A673 (cell line): ENCODE data around the gene CDC123. TPM values are rescaled to one million over a fixed set of nuclear protein-coding genes. Genes with fewer than 3 reads are reported as not detected.

ENCODE experiments used
- BruUV-seq: library from RNA; stranded (reverse); fragments of 400-500 nt; replicated peaks from 2 replicates; lab custom pipeline; 2021; lab: Mats Ljungman, UMichigan
- CTCF ChIA-PET: fragments of 300-600 bp; sonication (Branson Sonifier 250); formaldehyde crosslinking; loops from one replicate; lab custom pipeline; 2022; ENCODE audit warnings: antibody characterized with exemption; lab: Charles Lee
- POLR2A ChIA-PET: fragments of 300-600 bp; sonication (Branson Sonifier 250); formaldehyde crosslinking; loops from one replicate; lab custom pipeline; 2022; ENCODE audit warnings: antibody characterized with exemption; ENCODE audit not compliant: low non-redundant PET; lab: Charles Lee
- DNase-seq: peaks from one replicate; pipeline ENCODE4 v3.0.0-alpha.2; 2015; ENCODE audit warnings: low spot score
- H3K27ac ChIP-seq: fragments of 200-600 bp; sonication (generic); 2 replicates; pipeline ENCODE4 v1.5.1; 2016; ENCODE audit warnings: mixed run types, low read depth, mild to moderate bottlenecking, mixed read lengths, antibody characterized with exemption, low read length; ENCODE audit not compliant: poor library complexity, severe bottlenecking
- H3K27me3 ChIP-seq: fragments of 200-600 bp; sonication (generic); replicated peaks from 2 replicates; pipeline ENCODE4 v1.6.1; 2017; ENCODE audit warnings: mixed run types, low read depth, mild to moderate bottlenecking, mixed read lengths, antibody characterized with exemption, low read length; ENCODE audit not compliant: insufficient read depth, poor library complexity
- H3K36me3 ChIP-seq: fragments of 200-600 bp; sonication (generic); 2 replicates; pipeline ENCODE4 v1.6.1; 2016; ENCODE audit warnings: mixed run types, mild to moderate bottlenecking, mixed read lengths, antibody characterized with exemption, low read length; ENCODE audit not compliant: insufficient read depth, poor library complexity, severe bottlenecking
- H3K4me1 ChIP-seq: fragments of 200-600 bp; sonication (generic); 2 replicates; pipeline ENCODE4 v1.6.1; 2017; ENCODE audit warnings: mixed run types, mild to moderate bottlenecking, mixed read lengths, antibody characterized with exemption, low read length; ENCODE audit not compliant: insufficient read depth, poor library complexity, severe bottlenecking
- H3K4me3 ChIP-seq: fragments of 200-600 bp; sonication (generic); 2 replicates; pipeline ENCODE4 v1.5.1; 2016; ENCODE audit warnings: low read depth, mixed run types, mild to moderate bottlenecking, mixed read lengths, low read length; ENCODE audit not compliant: poor library complexity, severe bottlenecking
- H3K9me3 ChIP-seq: fragments of 200-600 bp; sonication (generic); 2 replicates; pipeline ENCODE4 v1.6.1; 2016; ENCODE audit warnings: mixed run types, low read depth, mild to moderate bottlenecking, mixed read lengths, antibody characterized with exemption, low read length; ENCODE audit not compliant: poor library complexity, severe bottlenecking
- CTCF ChIP-seq: fragments of 300-800, 200-600 bp; sonication (generic); conservative IDR thresholded peaks from 2 replicates; pipeline ENCODE4 v1.5.1; 2017; ENCODE audit warnings: low read depth, mild to moderate bottlenecking, antibody characterized with exemption, low read length, moderate library complexity, mixed read lengths
- EZH2 ChIP-seq: fragments of 200-600 bp; sonication (generic); IDR thresholded peaks from 2 replicates; pipeline ENCODE4 v1.6.1; 2017; ENCODE audit warnings: borderline replicate concordance, low read depth, mild to moderate bottlenecking, mixed read lengths, antibody characterized with exemption, low read length; ENCODE audit not compliant: poor library complexity, severe bottlenecking
- intact Hi-C: fragments of 100-400 bp; cut with micrococcal nuclease; formaldehyde crosslinking; loops from one replicate; pipeline ENCODE4 v1.10.0; 2022; ENCODE audit not compliant: unreplicated experiment
- total RNA-seq: library from RNA; stranded (reverse); gene quantifications from 2 replicates; pipeline ENCODE4 v1.2.3, GENCODE V29; 2021

The CDC123 gene
- total RNA-seq, 1 experiment from 2014 or later = 207 TPM

- intact Hi-C loops = no loop called here
- ChIA-PET CTCF (no interaction called here), POLR2A (no interaction called here)
- Histone ChIP-seq H3K27ac (peak overlapping the region; percentile 98), H3K4me3 (peak overlapping the region; percentile 93), H3K36me3 (peaks cover 17% of the 10 kb centered on the region), H3K4me1 (peaks cover 23% of the 10 kb centered on the region), H3K9me3 (no peaks in the 10 kb centered on the region), H3K27me3 (no peaks in the 10 kb centered on the region)
- no peak for DNase-seq
- TSS peak; percentile 60 for BruUV-seq
- TF ChIP-seq CTCF (no peak), EZH2 (no peak)
Measured at GRCh38 chr10:12195281-12195602, 746 bp upstream of the CDC123 start.

GRCh38 chr10:12196531-12197211 lies 683 bp downstream of the CDC123 start:
- TSS peak; percentile 77 for BruUV-seq
- H3K27me3 ChIP-seq = no peaks in the 10 kb centered on the region
- TF ChIP-seq CTCF = no peak
- TF ChIP-seq EZH2 = no peak
- intact Hi-C loops = no loop called here
- H3K9me3 ChIP-seq = no peaks in the 10 kb centered on the region
- H3K36me3 ChIP-seq = peaks cover 31% of the 10 kb centered on the region
- H3K27ac ChIP-seq = peak overlapping the region; percentile 98
- POLR2A ChIA-PET = no interaction called here
- DNase-seq = no peak
- CTCF ChIA-PET = no interaction called here
- H3K4me3 ChIP-seq = peak overlapping the region; percentile 93
- peaks cover 23% of the 10 kb centered on the region for H3K4me1 ChIP-seq

GRCh38 chr10:12198156-12198555 lies 2.2 kb downstream of the CDC123 start:
- CTCF ChIA-PET = no interaction called here
- intact Hi-C loops = no loop called here

More at GRCh38 chr10:12198156-12198555, 2.2 kb downstream of the CDC123 start:
- BruUV-seq = no TSS peak
- no peak for TF ChIP-seq EZH2
- TF ChIP-seq CTCF = no peak
- no peak for DNase-seq
- POLR2A ChIA-PET = no interaction called here
- peaks cover 42% of the 10 kb centered on the region for H3K36me3 ChIP-seq
- H3K4me1 ChIP-seq = peaks cover 19% of the 10 kb centered on the region
- H3K4me3 ChIP-seq = no peak overlapping the region
- H3K27ac ChIP-seq = no peak overlapping the region
- H3K27me3 ChIP-seq = no peaks in the 10 kb centered on the region
- no peaks in the 10 kb centered on the region for H3K9me3 ChIP-seq
